GM08714 (cell line): ENCODE measurements around the gene CEP95.
"Not testable (repeated sequence)": the region's sequence is repeated elsewhere in the genome, so short reads cannot be mapped to it uniquely, and the experiment has no call there.

Experiments
- H3K4me3 ChIP-seq: fragments of 200-500 bp; sonication (Bioruptor generic); 2 replicates; pipeline ENCODE4 v1.5.1; 2014; ENCODE audit warnings: mild to moderate bottlenecking, low read length, inconsistent platforms
- ZNF274 ChIP-seq: IDR thresholded peaks from 2 replicates; pipeline ENCODE4 v1.6.1; 2012; ENCODE audit warnings: mild to moderate bottlenecking, low read depth, low read length

Gene CEP95, protein sequence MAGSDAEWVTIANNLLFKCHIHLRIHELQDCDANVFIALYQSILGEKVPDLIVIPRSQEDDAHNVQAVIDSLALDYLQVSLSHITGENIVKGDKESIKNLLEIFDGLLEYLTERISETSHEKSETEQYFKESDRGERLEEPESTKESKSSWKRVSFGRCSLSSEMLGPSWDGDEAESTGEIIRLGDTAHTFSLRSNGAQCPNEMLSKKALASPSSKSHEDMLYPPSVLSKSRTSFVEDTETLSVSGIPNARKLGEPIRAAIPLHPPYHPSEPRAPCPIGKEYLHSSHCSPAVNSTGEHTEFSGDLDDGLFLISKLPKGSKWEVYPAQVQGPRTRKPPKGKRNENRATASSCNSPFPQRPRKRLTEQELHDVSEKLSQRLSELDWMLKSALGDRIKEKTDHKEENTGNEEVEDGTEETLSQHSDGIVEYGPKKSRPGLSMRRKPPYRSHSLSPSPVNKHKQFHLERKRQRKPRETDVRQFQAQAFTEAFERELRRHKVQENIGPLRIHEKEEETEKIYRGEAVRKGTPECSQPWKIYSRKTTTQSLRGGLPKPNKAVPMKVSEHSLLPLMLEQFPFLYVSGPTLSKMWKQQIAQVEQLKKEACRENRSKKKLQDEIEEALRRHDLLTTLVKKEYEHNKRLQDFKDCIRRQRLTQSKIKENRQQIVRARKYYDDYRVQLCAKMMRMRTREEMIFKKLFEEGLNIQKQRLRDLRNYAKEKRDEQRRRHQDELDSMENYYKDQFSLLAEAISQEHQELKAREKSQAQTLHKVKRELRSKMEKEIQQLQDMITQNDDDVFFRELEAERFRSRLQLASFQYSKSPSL

DNA sequence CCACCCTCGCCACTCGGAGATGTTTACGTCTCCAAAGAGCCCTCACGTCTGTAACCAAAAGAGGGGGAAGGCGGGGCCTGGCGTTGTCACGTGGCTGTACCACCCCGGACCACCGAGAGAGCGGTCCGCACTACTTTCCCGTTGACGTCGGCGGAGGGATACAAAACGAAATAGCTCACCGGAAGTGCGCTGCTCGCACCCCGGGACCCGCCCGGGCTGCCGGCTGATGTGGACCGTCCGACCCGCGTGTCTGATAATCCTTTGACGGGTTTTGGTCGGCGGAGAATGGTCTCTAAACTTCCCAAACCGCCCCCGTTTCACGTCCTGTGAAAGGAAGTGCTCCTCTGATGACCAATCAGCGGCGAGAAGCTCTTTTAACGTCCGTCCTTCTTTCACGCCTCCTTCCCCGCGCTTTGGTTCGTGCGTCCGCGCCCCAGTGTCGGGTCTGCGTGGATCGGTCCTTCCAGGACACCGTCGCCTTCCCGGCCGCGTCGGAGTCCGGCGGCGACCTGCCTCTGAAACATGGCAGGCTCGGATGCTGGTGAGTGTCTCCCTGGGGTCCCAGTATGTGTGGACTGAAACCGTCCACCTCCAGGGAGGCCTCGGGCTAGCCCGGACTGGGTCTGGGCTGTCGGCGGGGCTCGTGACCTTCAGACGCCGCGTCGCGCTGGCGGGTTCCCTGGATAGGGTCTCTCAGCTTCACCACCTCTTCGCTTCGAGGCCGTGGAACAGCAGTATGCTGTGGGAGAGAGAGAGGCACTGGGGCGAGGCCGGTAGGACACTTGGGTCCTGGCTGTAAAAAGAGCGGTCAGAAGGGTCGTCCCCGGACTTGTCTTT lies at the start of gene CEP95:
CEP95 (plus strand) TSS at position 402 of the 837 bp plus-strand sequence; CDS start at position 523, 121 bp downstream.
- no peak for TF ChIP-seq ZNF274
- H3K4me3 ChIP-seq = peak within 1 kb of the TSS; percentile 95

DNA sequence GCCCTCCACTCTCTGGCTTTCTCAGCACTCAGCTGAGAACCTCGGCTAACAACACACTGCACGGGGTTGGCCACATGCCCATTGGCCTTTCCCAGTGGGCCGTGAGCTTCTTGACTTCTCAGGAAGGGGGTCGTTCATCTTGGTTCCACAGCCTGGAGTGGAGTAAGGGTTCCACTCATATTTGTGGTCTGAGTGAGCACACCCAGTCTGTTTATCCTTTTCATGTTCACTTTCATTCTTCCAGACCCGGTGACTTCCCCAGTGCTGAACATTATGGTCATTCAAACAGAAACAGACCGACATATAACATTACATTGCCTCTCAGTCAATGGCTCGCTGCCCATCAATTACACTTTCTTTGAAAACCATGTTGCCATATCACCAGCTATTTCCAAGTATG lies 49.6 kb upstream of the CEP95 start:
- no peak for TF ChIP-seq ZNF274
- H3K4me3 ChIP-seq = no peak overlapping the region; the same call in 1 of the 2 replicates

DNA sequence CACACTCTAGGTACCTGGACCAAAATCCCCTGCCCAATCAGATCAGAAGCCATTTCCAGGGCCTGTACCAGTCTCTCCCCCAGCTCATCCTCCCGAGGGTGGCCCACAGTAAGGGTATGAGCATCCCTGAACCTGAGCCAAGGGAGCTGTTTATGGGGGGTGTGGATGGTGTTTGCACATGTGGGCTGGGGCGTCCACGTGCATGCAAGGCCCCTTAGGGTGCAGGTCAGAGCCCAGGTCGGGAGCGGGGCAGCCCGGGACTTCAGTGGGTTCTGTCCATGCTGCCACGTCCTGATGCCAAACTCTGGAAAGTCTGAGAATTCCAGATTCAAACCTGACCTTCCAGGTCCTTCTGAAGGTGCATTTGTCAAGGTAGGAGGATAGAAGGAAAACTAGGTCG lies 48.0 kb upstream of the CEP95 start:
- H3K4me3 ChIP-seq = no peak overlapping the region
- TF ChIP-seq ZNF274 = no peak

DNA sequence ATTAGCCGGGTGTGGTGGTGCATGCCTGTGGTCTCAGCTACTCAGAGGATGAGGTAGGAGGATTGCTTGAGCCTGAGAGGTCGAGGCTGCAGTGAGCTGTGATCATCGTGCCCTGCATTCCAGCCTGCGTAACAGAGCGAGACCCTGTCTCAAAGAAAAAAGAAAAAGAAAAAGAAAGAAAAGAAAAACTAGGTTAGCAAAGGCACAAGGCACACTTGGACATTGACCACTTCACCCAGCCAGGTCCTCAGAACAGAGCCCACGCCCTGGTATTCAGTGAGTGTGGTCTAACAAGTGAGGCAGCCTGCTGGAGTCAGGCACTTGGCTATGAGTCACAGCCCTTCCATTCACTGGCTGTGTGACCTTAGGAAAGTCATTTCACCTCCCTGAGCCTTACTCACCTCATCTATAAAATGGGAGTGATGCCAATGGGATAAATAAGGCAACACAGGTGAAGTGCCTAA lies 47.5 kb upstream of the CEP95 start:
- TF ChIP-seq ZNF274 = no peak
- H3K4me3 ChIP-seq = no peak overlapping the region

DNA sequence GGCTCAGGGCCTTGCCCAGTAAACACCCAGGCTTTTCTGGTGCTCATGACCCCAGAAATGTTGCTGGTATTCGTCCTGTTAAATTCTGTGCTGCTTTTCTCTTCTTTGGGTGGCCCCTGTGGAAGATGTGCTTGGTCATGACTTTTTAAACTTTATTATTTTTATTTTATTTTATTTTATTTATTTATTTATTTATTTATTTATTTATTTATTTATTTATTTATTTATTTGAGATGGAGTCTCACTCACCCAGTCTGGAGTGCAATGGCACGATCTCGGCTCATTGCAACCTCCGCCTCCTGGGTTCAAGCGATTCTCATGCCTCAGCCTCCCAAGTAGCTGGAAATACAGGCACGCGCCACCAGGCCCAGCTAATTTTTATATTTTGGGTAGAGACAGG lies 47.0 kb upstream of the CEP95 start:
- H3K4me3 ChIP-seq = not testable (repeated sequence)

DNA sequence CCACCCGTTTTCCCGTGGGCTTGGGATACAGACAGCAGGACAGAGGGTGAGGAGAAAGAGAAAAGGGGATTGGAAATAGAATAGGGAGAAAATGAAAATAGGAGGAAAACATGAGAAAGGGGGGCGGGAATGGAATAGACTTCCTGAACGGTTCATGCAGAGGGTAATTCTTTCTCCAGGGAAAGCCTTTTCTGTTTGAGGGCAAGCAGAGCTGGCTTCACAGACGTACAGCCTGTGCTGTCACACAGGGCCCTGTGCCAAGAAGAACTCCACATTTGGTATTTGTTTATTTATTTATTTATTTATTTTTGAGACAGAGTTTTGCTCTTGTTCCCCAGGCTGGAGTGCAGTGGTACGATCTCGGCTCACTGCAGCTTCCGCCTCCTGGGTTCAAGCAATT lies 45.8 kb upstream of the CEP95 start:
- no peak for TF ChIP-seq ZNF274
- H3K4me3 ChIP-seq = no peak overlapping the region

DNA sequence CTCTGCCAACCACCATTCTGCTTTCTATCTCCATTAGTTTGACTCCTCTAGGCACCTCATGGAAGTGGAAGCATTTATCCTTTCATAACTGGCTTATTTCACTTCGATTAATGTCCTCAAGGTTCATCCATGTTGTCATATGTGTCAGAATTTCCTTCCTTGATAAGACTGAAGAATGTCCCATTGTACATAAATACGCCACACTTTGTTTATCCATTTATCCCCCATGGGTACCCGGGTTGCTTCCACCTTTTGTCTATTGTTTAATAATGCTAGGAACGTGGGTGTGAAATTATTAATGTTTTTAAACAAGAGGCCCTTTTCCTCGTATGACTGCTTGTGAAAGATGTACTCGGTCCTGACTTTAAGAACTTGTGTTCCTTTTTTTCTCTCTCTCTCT lies 45.0 kb upstream of the CEP95 start:
- TF ChIP-seq ZNF274 = no peak
- no peak overlapping the region for H3K4me3 ChIP-seq

DNA sequence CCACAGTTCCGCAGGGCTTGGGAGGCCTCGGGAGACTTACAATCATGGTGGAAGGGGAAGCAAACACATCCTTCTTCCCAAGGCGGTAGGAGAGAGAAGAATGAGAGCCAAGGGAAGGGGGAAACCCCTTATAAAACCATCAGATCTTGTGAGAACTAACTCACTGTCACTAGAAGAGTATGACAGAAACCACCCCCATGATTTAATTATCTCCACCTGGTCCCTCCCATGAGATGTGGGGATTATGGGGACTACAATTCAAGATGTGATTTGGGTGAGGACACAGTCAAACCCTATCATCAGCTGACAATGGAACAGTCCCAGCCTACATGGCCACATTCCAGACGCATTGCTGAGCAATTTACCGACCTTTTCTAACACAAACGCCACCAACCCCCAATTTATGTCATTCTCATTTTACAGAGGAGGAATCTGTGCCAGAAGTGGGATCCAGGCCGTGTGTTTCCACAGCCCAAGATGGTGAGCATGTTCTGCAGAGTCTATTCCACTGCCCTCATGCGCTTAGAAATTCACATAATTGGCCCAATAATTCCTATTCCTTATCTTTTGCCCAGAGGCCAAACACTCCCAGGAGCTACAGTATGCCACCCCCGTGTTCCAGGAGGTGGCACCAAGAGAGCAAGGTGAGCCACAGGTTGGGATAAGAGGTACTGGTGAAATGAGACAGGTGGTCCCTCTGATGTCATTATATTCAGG lies 40.6 kb upstream of the CEP95 start:
- no peak for TF ChIP-seq ZNF274
- no peak overlapping the region for H3K4me3 ChIP-seq

DNA sequence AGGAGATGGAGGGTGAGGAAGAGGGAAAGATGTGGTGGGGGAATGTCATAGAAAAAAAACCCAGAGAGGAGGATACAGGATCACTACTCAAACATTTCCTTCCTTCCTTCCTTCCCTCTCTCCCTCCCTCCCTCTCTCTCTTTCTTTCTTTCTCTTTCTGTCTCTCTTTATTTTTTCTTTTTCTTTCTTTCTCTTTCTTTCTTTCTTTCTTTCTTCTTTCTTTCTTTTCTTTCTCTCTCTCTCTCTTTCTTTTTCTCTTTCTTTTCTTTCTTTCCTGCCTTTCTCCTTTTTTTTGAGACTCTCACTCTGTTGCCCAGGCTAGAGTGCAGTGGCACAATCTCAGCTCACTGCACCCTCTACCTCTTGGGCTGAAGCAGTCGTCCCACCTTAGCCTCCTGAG lies 39.9 kb upstream of the CEP95 start:
- H3K4me3 ChIP-seq = not testable (repeated sequence)

DNA sequence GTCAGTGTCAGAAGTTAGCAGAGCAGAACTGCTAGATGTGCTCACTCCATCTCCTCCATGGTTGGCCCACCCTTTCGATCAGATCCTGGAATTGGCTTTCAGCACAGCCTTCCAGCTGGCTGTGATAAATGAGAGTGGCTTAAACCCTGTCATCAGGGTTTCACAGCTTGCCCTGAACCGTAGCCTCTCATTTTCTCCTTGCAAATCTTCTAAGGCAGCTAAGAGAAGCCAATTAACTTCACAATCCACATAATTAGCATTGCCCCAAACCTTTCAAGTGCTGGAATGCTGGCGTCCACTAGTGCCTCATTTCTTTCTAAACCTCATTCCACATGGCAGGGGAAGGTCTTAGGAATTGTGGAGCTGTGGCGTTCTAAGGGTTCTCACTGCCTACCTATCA lies 36.2 kb upstream of the CEP95 start:
- no peak for TF ChIP-seq ZNF274
- H3K4me3 ChIP-seq = no peak overlapping the region

DNA sequence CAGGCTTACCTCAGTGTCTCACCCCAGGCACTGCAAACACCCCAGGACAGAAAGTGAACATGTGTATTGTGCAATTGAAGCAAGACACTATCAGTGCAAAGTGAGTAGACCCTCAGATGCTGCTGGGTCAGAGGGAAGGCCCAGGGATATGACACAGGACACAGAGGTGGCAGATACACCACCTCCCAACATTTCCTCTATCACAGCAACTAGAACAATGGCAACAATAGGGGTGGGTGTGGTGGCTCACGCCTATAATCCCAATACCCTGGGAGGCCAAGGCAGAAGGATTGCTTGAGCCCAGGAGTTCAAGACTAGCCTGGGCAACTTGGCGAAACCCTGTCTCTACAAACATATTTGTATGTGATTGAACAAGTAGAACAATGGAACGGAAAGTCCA lies 35.3 kb upstream of the CEP95 start:
- no peak for TF ChIP-seq ZNF274
- H3K4me3 ChIP-seq = no peak overlapping the region

DNA sequence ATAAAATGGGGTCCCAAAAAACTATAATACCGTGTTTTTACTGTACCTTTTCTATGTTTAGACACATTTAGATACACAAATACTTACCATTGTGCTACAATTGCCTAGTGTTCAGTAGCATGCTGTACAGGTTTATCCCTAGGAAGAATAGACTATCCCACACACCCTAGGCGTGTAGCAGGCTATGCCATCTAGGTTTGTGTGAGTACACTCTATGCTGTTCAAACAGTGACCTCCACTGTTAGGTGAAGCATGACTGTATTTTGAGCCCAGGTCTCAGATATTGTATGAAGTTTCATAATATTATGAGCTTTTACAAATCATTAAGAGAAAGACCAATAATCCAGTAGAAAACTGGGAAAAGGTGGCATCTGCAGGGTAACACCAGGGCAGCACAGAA lies 34.2 kb upstream of the CEP95 start:
- no peak overlapping the region for H3K4me3 ChIP-seq
- TF ChIP-seq ZNF274 = no peak

DNA sequence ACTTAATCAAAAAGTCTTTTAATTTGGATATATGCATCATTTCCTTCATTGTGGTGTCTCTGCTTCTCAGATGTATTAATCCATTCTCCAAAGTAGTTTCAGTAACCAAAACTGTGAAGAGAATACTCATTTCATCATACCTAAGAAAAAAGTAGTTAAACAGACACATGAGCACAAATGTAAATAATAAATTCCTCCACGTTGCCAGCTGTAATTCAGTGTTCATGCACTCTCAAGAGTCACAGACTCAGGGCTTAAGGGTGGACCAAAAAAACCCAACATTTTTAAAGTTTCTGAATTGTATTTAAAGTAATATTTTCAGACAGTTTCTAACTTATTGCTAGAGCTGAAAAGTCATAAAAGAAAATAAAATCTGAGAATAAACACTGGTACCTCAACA lies 28.9 kb upstream of the CEP95 start:
- no peak overlapping the region for H3K4me3 ChIP-seq
- no peak for TF ChIP-seq ZNF274

DNA sequence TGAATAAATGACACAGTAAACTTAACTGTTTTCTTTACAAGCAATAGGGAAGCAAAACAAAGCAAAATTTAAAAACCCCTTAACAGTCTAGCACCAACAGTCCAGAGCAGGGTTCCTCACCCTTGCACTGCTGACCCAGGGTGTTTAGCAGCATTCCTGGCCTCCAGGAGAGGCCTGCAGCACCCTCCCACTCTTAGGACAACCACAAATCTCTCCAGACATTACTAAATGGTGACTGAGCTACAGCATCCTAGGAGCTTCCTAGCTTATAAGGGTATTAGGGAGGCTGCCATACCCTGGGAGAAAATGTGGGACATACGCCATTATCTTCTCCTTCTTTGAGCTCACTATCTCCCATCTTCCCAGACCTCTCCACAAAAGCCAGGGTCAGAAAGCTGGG lies 25.8 kb upstream of the CEP95 start:
- H3K4me3 ChIP-seq = no peak overlapping the region
- TF ChIP-seq ZNF274 = no peak
